ENCODE data around the gene DNM3.

GRCh38 chr1:172289448-172289847 is 448.1 kb downstream of the DNM3 start:
- TF ChIP-seq, protein P1, sequence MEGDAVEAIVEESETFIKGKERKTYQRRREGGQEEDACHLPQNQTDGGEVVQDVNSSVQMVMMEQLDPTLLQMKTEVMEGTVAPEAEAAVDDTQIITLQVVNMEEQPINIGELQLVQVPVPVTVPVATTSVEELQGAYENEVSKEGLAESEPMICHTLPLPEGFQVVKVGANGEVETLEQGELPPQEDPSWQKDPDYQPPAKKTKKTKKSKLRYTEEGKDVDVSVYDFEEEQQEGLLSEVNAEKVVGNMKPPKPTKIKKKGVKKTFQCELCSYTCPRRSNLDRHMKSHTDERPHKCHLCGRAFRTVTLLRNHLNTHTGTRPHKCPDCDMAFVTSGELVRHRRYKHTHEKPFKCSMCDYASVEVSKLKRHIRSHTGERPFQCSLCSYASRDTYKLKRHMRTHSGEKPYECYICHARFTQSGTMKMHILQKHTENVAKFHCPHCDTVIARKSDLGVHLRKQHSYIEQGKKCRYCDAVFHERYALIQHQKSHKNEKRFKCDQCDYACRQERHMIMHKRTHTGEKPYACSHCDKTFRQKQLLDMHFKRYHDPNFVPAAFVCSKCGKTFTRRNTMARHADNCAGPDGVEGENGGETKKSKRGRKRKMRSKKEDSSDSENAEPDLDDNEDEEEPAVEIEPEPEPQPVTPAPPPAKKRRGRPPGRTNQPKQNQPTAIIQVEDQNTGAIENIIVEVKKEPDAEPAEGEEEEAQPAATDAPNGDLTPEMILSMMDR (IDR thresholded peaks at IDR 0.05; ENCODE audit: low read length), result no peak
- TF ChIP-seq EZH2 (optimal IDR thresholded peaks at IDR 0.05; ENCODE audit: low read depth, low read length), result no peak
